DND-41 (cell line): Measurements from ENCODE around the gene DPH1.
A peak's percentile ranks its signal among the peaks of the same experiment; 100 is the strongest.

Experiments used
- ATAC-seq: fragments of 200-7000 bp; cut with Tn5 transposase; 3 replicates; pipeline ENCODE4 v1.9.1; 2021; ENCODE audit warnings: low read depth; ENCODE audit not compliant: insufficient read depth
- DNase-seq: peaks from one replicate; pipeline ENCODE4 v3.0.0-alpha.2; 2020
- H2AFZ ChIP-seq: 2 replicates; pipeline ENCODE4 v1.6.0; 2012; ENCODE audit warnings: low read depth, low read length
- H3K27ac ChIP-seq: 2 replicates; pipeline ENCODE4 v1.5.1; 2012; ENCODE audit warnings: low read length, inconsistent platforms
- H3K27me3 ChIP-seq: fragments of 200-600 bp; sonication (generic); 2 replicates; pipeline ENCODE4 v1.6.0; 2012; ENCODE audit warnings: low read length, mild to moderate bottlenecking, inconsistent platforms; ENCODE audit not compliant: insufficient read depth, poor library complexity
- H3K36me3 ChIP-seq: 2 replicates; pipeline ENCODE4 v1.5.1; 2012; ENCODE audit warnings: low read length, inconsistent platforms; ENCODE audit not compliant: insufficient read depth
- H3K4me1 ChIP-seq: 2 replicates; pipeline ENCODE4 v1.5.1; 2012; ENCODE audit warnings: mild to moderate bottlenecking, low read length; ENCODE audit not compliant: insufficient read depth
- H3K4me2 ChIP-seq: 2 replicates; pipeline ENCODE4 v1.6.0; 2012; ENCODE audit warnings: mild to moderate bottlenecking, moderate library complexity, low read length, inconsistent platforms; ENCODE audit not compliant: insufficient read depth
- H3K4me3 ChIP-seq, 2 experiments: fragments of 200-600 bp in 1 of 2; shearing (Covaris generic) in 1 of 2; 2 replicates each; pipeline ENCODE4 v1.5.1; 2012 to 2016; ENCODE audit warnings: inconsistent platforms in 2 of 2, low read length in 2 of 2, mild to moderate bottlenecking in 2 of 2, low read depth in 1 of 2, moderate library complexity in 1 of 2
- H3K79me2 ChIP-seq: 2 replicates; pipeline ENCODE4 v1.6.0; 2012; ENCODE audit warnings: low read length, inconsistent platforms; ENCODE audit not compliant: insufficient read depth
- H3K9ac ChIP-seq: 2 replicates; pipeline ENCODE4 v1.6.0; 2012; ENCODE audit warnings: low read depth, mild to moderate bottlenecking, inconsistent platforms, low read length, moderate library complexity
- H3K9me3 ChIP-seq: 2 replicates; pipeline ENCODE4 v1.5.1; 2012; ENCODE audit warnings: low read length, moderate library complexity, mild to moderate bottlenecking, inconsistent platforms; ENCODE audit not compliant: insufficient read depth, severe bottlenecking
- H4K20me1 ChIP-seq: 2 replicates; pipeline ENCODE4 v1.6.0; 2012; ENCODE audit warnings: low read length; ENCODE audit not compliant: insufficient read depth
- CTCF ChIP-seq: IDR thresholded peaks from 2 replicates; pipeline ENCODE4 v1.5.1; 2012; ENCODE audit warnings: borderline replicate concordance, low read length, moderate library complexity, mild to moderate bottlenecking; ENCODE audit not compliant: poor library complexity, severe bottlenecking; ENCODE audit errors: extremely low read depth
- EZH2 ChIP-seq: IDR thresholded peaks from 3 replicates; pipeline ENCODE4 v1.6.1; 2012; ENCODE audit warnings: borderline replicate concordance, low read depth, mild to moderate bottlenecking, moderate library complexity, low read length, inconsistent platforms; ENCODE audit not compliant: severe bottlenecking

Gene DPH1

GRCh38 chr17:2024572-2025219 is 5.3 kb upstream of the DPH1 start:
- peaks cover 21% of the 10 kb centered on the region for H3K4me1 ChIP-seq
- H4K20me1 ChIP-seq, result 0 out of 2 replicates have a peak, but pooled peaks cover 1% of the 10 kb centered on the region
- ATAC-seq (peak; percentile 43), DNase-seq (no peak)
- peak overlapping the region; percentile 39 to 62 for H3K4me3 ChIP-seq
- H3K27ac ChIP-seq, result no peak overlapping the region
- no peaks in the 10 kb centered on the region for H3K79me2 ChIP-seq
- H3K4me2 ChIP-seq, result peak overlapping the region; percentile 86
- H2AFZ ChIP-seq, result peak overlapping the region; percentile 68
- H3K36me3 ChIP-seq, result no peaks in the 10 kb centered on the region
- no peak for TF ChIP-seq CTCF
- TF ChIP-seq EZH2, result peak; percentile 93
- peaks cover 44% of the 10 kb centered on the region for H3K27me3 ChIP-seq
- H3K9me3 ChIP-seq, result no peaks in the 10 kb centered on the region
- H3K9ac ChIP-seq, result peak overlapping the region; percentile 62

GRCh38 chr17:2025220-2025621 is 4.7 kb upstream of the DPH1 start, which contains the start of gene RTN4RL1:
Gene RTN4RL1, minus strand, starts transcription at chr17:2025334. Its CDS starts 469 bp downstream, at chr17:2024865.
- peak; percentile 89 for DNase-seq
- Histone ChIP-seq H3K4me3 (peak within 1 kb of the TSS; percentile 39 to 62), H4K20me1 (0 out of 2 replicates have a peak, but pooled peaks cover 3% of the 10 kb centered on the region), H3K9ac (peak within 1 kb of the TSS; percentile 62), H3K79me2 (peaks cover 2% of the 10 kb centered on the region), H3K9me3 (no peaks in the 10 kb centered on the region), H2AFZ (peak within 1 kb of the TSS; percentile 68), H3K36me3 (no peaks in the 10 kb centered on the region), H3K4me2 (peak within 1 kb of the TSS; percentile 86), H3K27ac (no peak within 1 kb of the TSS), H3K27me3 (peaks cover 39% of the 10 kb centered on the region), H3K4me1 (peaks cover 23% of the 10 kb centered on the region)
- peak; percentile 78 for ATAC-seq
- TF ChIP-seq EZH2 (no peak), CTCF (no peak)

GRCh38 chr17:2025622-2026309 is 4.2 kb upstream of the DPH1 start:
- DNase-seq, result peak; percentile 35

More at GRCh38 chr17:2025622-2026309, 4.2 kb upstream of the DPH1 start:
- Histone ChIP-seq H3K4me2 (peak overlapping the region; percentile 86), H3K4me3 (peak overlapping the region; percentile 39 to 62), H3K4me1 (peaks cover 26% of the 10 kb centered on the region), H3K27me3 (peaks cover 34% of the 10 kb centered on the region), H4K20me1 (0 out of 2 replicates have a peak, but pooled peaks cover 3% of the 10 kb centered on the region), H3K36me3 (no peaks in the 10 kb centered on the region), H3K79me2 (peaks cover 7% of the 10 kb centered on the region), H3K9me3 (no peaks in the 10 kb centered on the region), H3K9ac (peak overlapping the region; percentile 62; the same call in 1 of the 2 replicates), H2AFZ (peak overlapping the region; percentile 68; the same call in 1 of the 2 replicates), H3K27ac (no peak overlapping the region)
- no peak for ATAC-seq
- no peak for TF ChIP-seq EZH2
- peak; percentile 52 for TF ChIP-seq CTCF
